Measurements from ENCODE around the gene EFL1. TPM values are rescaled to one million over a fixed set of nuclear protein-coding genes. Genes with fewer than 3 reads are reported as not detected.

The EFL1 gene
- total and polyA plus RNA-seq, 2 donors (not counting 3 experiments of a cell fraction or from before 2014, with no cell fraction given) = 6.6 to 21.9 TPM

DNA sequence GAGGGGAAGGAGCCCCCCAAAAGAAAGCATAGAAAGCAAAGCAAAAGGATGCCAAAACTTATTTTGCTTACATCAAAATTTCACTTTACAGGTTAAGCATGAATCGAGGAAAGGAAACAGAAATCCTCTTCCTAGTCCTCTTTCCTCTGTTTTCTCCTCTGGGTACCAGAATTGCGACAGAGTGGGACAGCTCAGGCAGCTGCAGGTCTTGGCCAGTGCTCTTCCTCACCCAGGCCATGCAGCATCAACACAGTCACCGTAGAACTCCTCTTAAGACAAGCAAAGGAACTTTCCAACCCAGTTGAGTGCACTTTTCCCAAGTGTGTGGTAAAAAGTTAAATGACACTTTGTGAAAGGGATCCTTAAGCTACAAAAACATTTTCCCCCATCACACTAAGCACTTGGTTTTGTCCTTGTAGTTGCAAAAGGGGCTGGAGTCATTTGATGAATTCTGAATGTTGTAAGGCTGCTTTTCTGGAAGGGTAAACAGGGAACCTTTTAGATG lies 170.8 kb downstream of the EFL1 start:
- CTCF ChIA-PET = interaction anchor here (1.1 kb wide), 1 partner anchor 17 kb away, joined by 4 read pairs; no protein-coding TSS in a partner anchor
- dilution Hi-C loops (cut with MboI; ENCODE audit: extremely low pct_ligation_motif_present, low sequenced_read_pairs) = no loop called here
- no TSS peak for BruUV-seq (replicated peaks)
- intact Hi-C loops (cut with micrococcal nuclease) = no loop called here
- Histone ChIP-seq H3K9me3 (replicated peaks; ENCODE audit: control insufficient read depth, insufficient read depth, low read length) (no peaks in the 10 kb centered on the region), H3K36me3 (ENCODE audit: control insufficient read depth in 2 of 2, extremely low read depth in 1 of 2, insufficient read depth in 2 of 2, low read length in 2 of 2) (no peaks in the 10 kb centered on the region), H2AFZ (ENCODE audit: low read depth, low read length) (no peak overlapping the region), H3K27ac (ENCODE audit: insufficient read depth, low read depth, low read length) (no peak overlapping the region), H3K4me3 (replicated peaks in 1 of 3; ENCODE audit: insufficient read depth in 1 of 3, low read depth in 1 of 3, low read length in 3 of 3) (no peak overlapping the region), H3K27me3 (ENCODE audit: control insufficient read depth in 2 of 2, insufficient read depth in 2 of 2, low read length in 2 of 2) (no peaks in the 10 kb centered on the region), H3K4me2 (ENCODE audit: insufficient read depth, low read length) (no peak overlapping the region), H3K4me1 (ENCODE audit: control insufficient read depth, extremely low read depth, insufficient read depth, low read length) (peaks cover 9% of the 10 kb centered on the region), H4K20me1 (replicated peaks; ENCODE audit: control insufficient read depth, extremely low read depth, insufficient read depth, low read length) (no peaks in the 10 kb centered on the region), H3K79me2 (ENCODE audit: control insufficient read depth, insufficient read depth, low read length) (no peaks in the 10 kb centered on the region), H3K9me1 (replicated peaks; ENCODE audit: control insufficient read depth, extremely low read depth, insufficient read depth, low read length) (no peaks in the 10 kb centered on the region), H3K9ac (replicated peaks; ENCODE audit: extremely low read depth, insufficient read depth, low read length) (no peak overlapping the region)
- POLR2A ChIA-PET = no interaction called here
- FAIRE-seq = no peak
- TF ChIP-seq EZH2 (IDR thresholded peaks at IDR 0.05; ENCODE audit: borderline replicate concordance, low read depth, low read length, severe bottlenecking) (no peak), POLR2A (IDR thresholded peaks at IDR 0.05; ENCODE audit: low read depth, low read length) (no peak), JUN (IDR thresholded peaks at IDR 0.05; ENCODE audit: borderline replicate concordance, insufficient read depth, insufficient read length, low read depth) (no peak), GATA2 (IDR thresholded peaks at IDR 0.05; ENCODE audit: insufficient read depth, insufficient read length, low read depth, low read length) (no peak), MYC (IDR thresholded peaks at IDR 0.05; ENCODE audit: low read depth, low read length) (no peak), FOS (IDR thresholded peaks at IDR 0.05; ENCODE audit: borderline replicate concordance, insufficient read depth, low read length) (no peak), POLR2AphosphoS5 (IDR thresholded peaks at IDR 0.05; ENCODE audit: insufficient read depth, low read depth, low read length) (no peak)
- TF ChIP-seq, protein P1, sequence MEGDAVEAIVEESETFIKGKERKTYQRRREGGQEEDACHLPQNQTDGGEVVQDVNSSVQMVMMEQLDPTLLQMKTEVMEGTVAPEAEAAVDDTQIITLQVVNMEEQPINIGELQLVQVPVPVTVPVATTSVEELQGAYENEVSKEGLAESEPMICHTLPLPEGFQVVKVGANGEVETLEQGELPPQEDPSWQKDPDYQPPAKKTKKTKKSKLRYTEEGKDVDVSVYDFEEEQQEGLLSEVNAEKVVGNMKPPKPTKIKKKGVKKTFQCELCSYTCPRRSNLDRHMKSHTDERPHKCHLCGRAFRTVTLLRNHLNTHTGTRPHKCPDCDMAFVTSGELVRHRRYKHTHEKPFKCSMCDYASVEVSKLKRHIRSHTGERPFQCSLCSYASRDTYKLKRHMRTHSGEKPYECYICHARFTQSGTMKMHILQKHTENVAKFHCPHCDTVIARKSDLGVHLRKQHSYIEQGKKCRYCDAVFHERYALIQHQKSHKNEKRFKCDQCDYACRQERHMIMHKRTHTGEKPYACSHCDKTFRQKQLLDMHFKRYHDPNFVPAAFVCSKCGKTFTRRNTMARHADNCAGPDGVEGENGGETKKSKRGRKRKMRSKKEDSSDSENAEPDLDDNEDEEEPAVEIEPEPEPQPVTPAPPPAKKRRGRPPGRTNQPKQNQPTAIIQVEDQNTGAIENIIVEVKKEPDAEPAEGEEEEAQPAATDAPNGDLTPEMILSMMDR (IDR thresholded peaks at IDR 0.05; ENCODE audit: extremely low read depth in 1 of 2, insufficient read depth in 1 of 2, low read depth in 1 of 2, low read length in 2 of 2) = no peak
- TF ChIP-seq, protein P2, sequence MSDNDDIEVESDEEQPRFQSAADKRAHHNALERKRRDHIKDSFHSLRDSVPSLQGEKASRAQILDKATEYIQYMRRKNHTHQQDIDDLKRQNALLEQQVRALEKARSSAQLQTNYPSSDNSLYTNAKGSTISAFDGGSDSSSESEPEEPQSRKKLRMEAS (IDR thresholded peaks at IDR 0.05; ENCODE audit: insufficient read depth, insufficient read length) = no peak
- no peak for DNase-seq (ENCODE audit: low read depth, low spot score)

Measured in endothelial cell of umbilical vein (primary cell).